ENCODE measurements around the gene ATP6V0A1. TPM values are rescaled to one million over a fixed set of nuclear protein-coding genes. Genes with fewer than 3 reads are reported as not detected.

Gene ATP6V0A1
- total RNA-seq, 1 experiment from 2014 or later, result 54.6 TPM

DNA sequence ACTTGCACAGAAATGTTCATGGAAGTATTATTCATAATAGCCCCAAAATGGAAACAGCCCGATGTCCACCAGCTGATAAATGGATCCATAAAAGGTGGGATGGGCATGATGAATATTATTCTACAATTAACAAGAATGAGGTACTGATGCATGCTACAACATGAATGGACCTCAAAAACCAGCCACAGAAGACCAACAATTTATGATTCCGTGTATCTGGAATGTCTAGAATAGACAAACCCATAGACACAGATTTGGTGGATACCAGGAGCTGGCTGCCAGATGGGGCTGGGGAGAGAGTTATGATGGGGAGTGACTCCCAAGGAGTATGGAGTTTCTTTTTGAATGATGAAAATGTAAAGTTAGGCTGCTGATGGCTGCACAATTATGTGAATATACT is 66.5 kb downstream of the ATP6V0A1 start:
- Histone ChIP-seq H3K36me3 (ENCODE audit: insufficient read depth, low read length, poor library complexity, severe bottlenecking) (no peaks in the 10 kb centered on the region), H3K4me3 (ENCODE audit: low read depth, low read length, poor library complexity, severe bottlenecking) (no peak overlapping the region), H3K4me1 (ENCODE audit: insufficient read depth, low read length, poor library complexity, severe bottlenecking) (peaks cover 1% of the 10 kb centered on the region), H3K27me3 (replicated peaks; ENCODE audit: insufficient read depth, low read depth, low read length, poor library complexity) (no peaks in the 10 kb centered on the region), H3K27ac (ENCODE audit: low read depth, low read length, poor library complexity, severe bottlenecking) (no peak overlapping the region), H3K9me3 (ENCODE audit: low read depth, low read length, poor library complexity, severe bottlenecking) (no peaks in the 10 kb centered on the region)
- ChIA-PET POLR2A (ENCODE audit: low non-redundant PET) (no interaction called here), CTCF (no interaction called here)
- TF ChIP-seq, protein P1, sequence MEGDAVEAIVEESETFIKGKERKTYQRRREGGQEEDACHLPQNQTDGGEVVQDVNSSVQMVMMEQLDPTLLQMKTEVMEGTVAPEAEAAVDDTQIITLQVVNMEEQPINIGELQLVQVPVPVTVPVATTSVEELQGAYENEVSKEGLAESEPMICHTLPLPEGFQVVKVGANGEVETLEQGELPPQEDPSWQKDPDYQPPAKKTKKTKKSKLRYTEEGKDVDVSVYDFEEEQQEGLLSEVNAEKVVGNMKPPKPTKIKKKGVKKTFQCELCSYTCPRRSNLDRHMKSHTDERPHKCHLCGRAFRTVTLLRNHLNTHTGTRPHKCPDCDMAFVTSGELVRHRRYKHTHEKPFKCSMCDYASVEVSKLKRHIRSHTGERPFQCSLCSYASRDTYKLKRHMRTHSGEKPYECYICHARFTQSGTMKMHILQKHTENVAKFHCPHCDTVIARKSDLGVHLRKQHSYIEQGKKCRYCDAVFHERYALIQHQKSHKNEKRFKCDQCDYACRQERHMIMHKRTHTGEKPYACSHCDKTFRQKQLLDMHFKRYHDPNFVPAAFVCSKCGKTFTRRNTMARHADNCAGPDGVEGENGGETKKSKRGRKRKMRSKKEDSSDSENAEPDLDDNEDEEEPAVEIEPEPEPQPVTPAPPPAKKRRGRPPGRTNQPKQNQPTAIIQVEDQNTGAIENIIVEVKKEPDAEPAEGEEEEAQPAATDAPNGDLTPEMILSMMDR (conservative IDR thresholded peaks at IDR 0.05; ENCODE audit: low read depth, low read length), result no peak
- TF ChIP-seq EZH2 (IDR thresholded peaks at IDR 0.05; ENCODE audit: borderline replicate concordance, low read depth, low read length, poor library complexity, severe bottlenecking), result no peak
- BruUV-seq (replicated peaks), result no TSS peak
- DNase-seq (ENCODE audit: low spot score), result no peak
- intact Hi-C loops (cut with micrococcal nuclease; ENCODE audit: unreplicated experiment), result loop anchor here (10.0 kb wide), 1 partner anchor 210 kb away; no protein-coding TSS in a partner anchor

DNA sequence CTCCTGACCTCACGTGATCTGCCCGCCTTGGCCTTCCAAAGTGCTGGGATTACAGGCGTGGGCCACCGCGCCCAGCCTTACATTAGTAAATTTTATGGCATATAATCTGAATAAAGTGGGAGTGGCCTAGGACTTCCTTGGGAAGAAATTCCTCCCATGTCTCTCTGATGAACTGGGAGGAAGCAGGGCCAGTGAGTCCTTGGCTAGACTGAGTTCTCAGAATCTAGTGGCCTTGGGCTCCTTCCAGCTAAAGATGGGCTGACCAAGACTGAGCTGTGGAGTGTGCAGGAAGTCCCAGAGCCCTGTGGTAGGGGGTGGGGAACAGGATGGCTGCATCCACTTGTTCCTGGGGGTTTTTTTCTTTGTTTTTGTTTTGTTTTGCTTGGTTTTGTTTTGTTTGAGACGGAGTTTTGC is 67.4 kb downstream of the ATP6V0A1 start:
- BruUV-seq (replicated peaks), result no TSS peak
- Histone ChIP-seq H3K27me3 (replicated peaks; ENCODE audit: insufficient read depth, low read depth, low read length, poor library complexity) (no peaks in the 10 kb centered on the region), H3K36me3 (ENCODE audit: insufficient read depth, low read length, poor library complexity, severe bottlenecking) (no peaks in the 10 kb centered on the region), H3K9me3 (ENCODE audit: low read depth, low read length, poor library complexity, severe bottlenecking) (no peaks in the 10 kb centered on the region), H3K27ac (ENCODE audit: low read depth, low read length, poor library complexity, severe bottlenecking) (no peak overlapping the region), H3K4me3 (ENCODE audit: low read depth, low read length, poor library complexity, severe bottlenecking) (no peak overlapping the region), H3K4me1 (ENCODE audit: insufficient read depth, low read length, poor library complexity, severe bottlenecking) (no peaks in the 10 kb centered on the region)
- TF ChIP-seq EZH2 (IDR thresholded peaks at IDR 0.05; ENCODE audit: borderline replicate concordance, low read depth, low read length, poor library complexity, severe bottlenecking), result no peak
- TF ChIP-seq, protein P1 (conservative IDR thresholded peaks at IDR 0.05; ENCODE audit: low read depth, low read length), result no peak
- CTCF ChIA-PET, result no interaction called here
- intact Hi-C loops (cut with micrococcal nuclease; ENCODE audit: unreplicated experiment), result loop anchor here (10.0 kb wide), 1 partner anchor 211 kb away; no protein-coding TSS in a partner anchor
- POLR2A ChIA-PET (ENCODE audit: low non-redundant PET), result no interaction called here
- no peak for DNase-seq (ENCODE audit: low spot score)

DNA sequence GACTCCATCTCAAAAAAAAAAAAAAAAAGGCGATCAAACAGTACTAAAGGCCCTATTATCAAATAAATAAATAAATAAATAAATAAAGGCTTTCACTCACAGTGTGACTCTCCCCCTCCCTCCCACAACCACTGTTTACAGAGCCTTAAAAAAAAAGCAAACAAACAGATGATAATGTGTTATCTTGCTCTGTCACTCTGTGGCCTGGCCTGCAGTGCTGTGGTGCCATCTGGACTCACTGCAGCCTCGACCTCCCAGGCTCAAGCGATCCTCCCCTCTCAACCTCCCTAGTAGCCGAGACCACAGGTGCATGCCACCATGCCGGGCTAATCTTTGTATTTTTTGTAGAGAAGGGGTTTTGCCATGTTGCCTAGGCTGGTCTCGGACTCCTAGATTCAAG is 69.3 kb downstream of the ATP6V0A1 start:
- no TSS peak for BruUV-seq (replicated peaks)
- H3K9me3 ChIP-seq (ENCODE audit: low read depth, low read length, poor library complexity, severe bottlenecking), result no peaks in the 10 kb centered on the region
- H3K4me3 ChIP-seq (ENCODE audit: low read depth, low read length, poor library complexity, severe bottlenecking), result no peak overlapping the region
- no peak overlapping the region for H3K27ac ChIP-seq (ENCODE audit: low read depth, low read length, poor library complexity, severe bottlenecking)
- no peak for DNase-seq (ENCODE audit: low spot score)
- no peaks in the 10 kb centered on the region for H3K36me3 ChIP-seq (ENCODE audit: insufficient read depth, low read length, poor library complexity, severe bottlenecking)
- ChIA-PET POLR2A (ENCODE audit: low non-redundant PET) (no interaction called here), CTCF (interaction anchor here (0.6 to 1.1 kb wide), 6 partner anchors 10 to 215 kb away, joined by 3 to 16 read pairs (median 4); no protein-coding TSS in a partner anchor)
- H3K27me3 ChIP-seq (replicated peaks; ENCODE audit: insufficient read depth, low read depth, low read length, poor library complexity), result no peaks in the 10 kb centered on the region
- H3K4me1 ChIP-seq (ENCODE audit: insufficient read depth, low read length, poor library complexity, severe bottlenecking), result no peaks in the 10 kb centered on the region
- intact Hi-C loops (cut with micrococcal nuclease; ENCODE audit: unreplicated experiment), result loop anchor here (10.0 kb wide), 1 partner anchor 213 kb away; no protein-coding TSS in a partner anchor
- TF ChIP-seq, protein P1 (conservative IDR thresholded peaks at IDR 0.05; ENCODE audit: low read depth, low read length), result no peak
- no peak for TF ChIP-seq EZH2 (IDR thresholded peaks at IDR 0.05; ENCODE audit: borderline replicate concordance, low read depth, low read length, poor library complexity, severe bottlenecking)
